HuH-7 (cell line): Measurements from ENCODE around the gene SBF2.
"Not testable (repeated sequence)": the region's sequence is repeated elsewhere in the genome, so short reads cannot be mapped to it uniquely, and the experiment has no call there.

Experiments used
- DNase-seq: peaks from one replicate; pipeline ENCODE4 v3.0.0; 2011; ENCODE audit warnings: low spot score

Gene SBF2

GRCh38 chr11:9745411-9746211 is 548.4 kb downstream of the SBF2 start:
- no peak for DNase-seq

GRCh38 chr11:9743512-9743911 is 550.5 kb downstream of the SBF2 start:
- not testable (repeated sequence) for DNase-seq

GRCh38 chr11:9741260-9741659 is 552.8 kb downstream of the SBF2 start:
- no peak for DNase-seq

GRCh38 chr11:9740202-9740883 is 553.7 kb downstream of the SBF2 start:
- no peak for DNase-seq

GRCh38 chr11:9739123-9739900 is 554.7 kb downstream of the SBF2 start:
- DNase-seq, result no peak

GRCh38 chr11:9738707-9739106 is 555.3 kb downstream of the SBF2 start:
- no peak for DNase-seq

- no peak for DNase-seq
Measured at GRCh38 chr11:9738116-9738515, 555.9 kb downstream of the SBF2 start.

GRCh38 chr11:9736365-9736764 is 557.7 kb downstream of the SBF2 start:
- DNase-seq, result no peak

- DNase-seq, result no peak
Measured at GRCh38 chr11:9735919-9736318, 558.1 kb downstream of the SBF2 start.

- no peak for DNase-seq
Measured at GRCh38 chr11:9735236-9735635, 558.8 kb downstream of the SBF2 start.

GRCh38 chr11:9733212-9733611 is 560.8 kb downstream of the SBF2 start:
- DNase-seq, result no peak

- no peak for DNase-seq
Measured at GRCh38 chr11:9732453-9732852, 561.6 kb downstream of the SBF2 start.

- no peak for DNase-seq
Measured at GRCh38 chr11:9731256-9731655, 562.8 kb downstream of the SBF2 start.
